GM12874 (cell line): ENCODE measurements around the gene BBC3.

Experiments used
- CTCF ChIP-seq: IDR thresholded peaks from 2 replicates; pipeline ENCODE4 v1.5.1; 2011; ENCODE audit warnings: low read depth, mild to moderate bottlenecking, control low read depth, low read length, moderate library complexity; ENCODE audit not compliant: insufficient read depth

The BBC3 gene

GRCh38 chr19:47203254-47203653 lies 27.7 kb downstream of the BBC3 start:
- no peak for TF ChIP-seq CTCF

GRCh38 chr19:47200530-47200929 lies 30.5 kb downstream of the BBC3 start:
- TF ChIP-seq CTCF: no peak

GRCh38 chr19:47197141-47197540 lies 33.9 kb downstream of the BBC3 start:
- no peak for TF ChIP-seq CTCF

GRCh38 chr19:47195434-47195833 lies 35.6 kb downstream of the BBC3 start:
- no peak for TF ChIP-seq CTCF

- no peak for TF ChIP-seq CTCF
Measured at GRCh38 chr19:47190167-47190727, 40.8 kb downstream of the BBC3 start.

GRCh38 chr19:47188507-47189033 lies 42.4 kb downstream of the BBC3 start:
- no peak for TF ChIP-seq CTCF

GRCh38 chr19:47187797-47188196 lies 43.2 kb downstream of the BBC3 start:
- no peak for TF ChIP-seq CTCF
